CD4-positive, alpha-beta T cell treated with Interleukin-17A for 1 hour (primary cell): ENCODE measurements around the gene CYP2E1.
"Not testable (repeated sequence)": the region's sequence is repeated elsewhere in the genome, so short reads cannot be mapped to it uniquely, and the experiment has no call there.

ENCODE experiments used
- DNase-seq: peaks from one replicate; pipeline ENCODE4 v3.0.0-alpha.2; 2020

Gene CYP2E1

DNA sequence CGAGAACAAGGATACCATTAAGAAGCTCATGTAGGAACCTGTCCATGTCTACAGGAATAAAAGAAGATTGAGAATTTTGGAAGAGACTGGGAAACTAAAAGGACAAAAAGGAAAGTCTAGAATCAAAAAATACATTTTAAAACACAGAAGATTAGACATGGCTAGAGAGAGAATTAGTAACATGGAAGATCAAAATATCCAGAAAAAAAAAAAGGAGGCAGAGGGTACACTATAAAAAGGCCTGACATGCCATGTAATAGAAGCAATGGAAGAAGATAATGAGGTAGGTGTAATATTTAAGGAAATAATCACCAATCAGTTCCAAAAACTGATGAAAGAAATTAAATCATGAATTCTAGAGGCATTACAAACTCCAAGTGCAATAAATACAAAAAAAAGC, 46.3 kb downstream of the CYP2E1 start:
- not testable (repeated sequence) for DNase-seq

DNA sequence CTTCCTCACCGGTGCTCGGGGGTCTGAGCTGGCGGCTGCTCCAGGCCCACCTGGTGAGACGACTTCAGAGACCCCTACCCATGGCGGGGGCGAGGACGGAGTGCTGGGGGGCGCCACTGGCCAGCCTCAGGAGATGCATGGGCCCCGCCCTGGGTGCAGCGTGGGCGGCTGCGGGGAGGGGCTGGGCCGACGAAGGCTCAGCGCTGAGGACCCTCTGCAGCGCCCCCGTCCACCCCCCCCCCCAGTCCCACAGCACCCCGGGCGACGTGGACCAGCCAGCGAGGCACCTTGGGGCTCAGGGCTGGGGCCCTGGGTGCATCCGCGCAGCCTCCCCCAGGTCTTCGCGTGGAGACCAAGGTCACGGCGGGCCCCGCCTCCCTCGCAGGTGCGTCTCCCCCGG, 49.9 kb downstream of the CYP2E1 start:
- not testable (repeated sequence) for DNase-seq
